GM18868 (cell line): ENCODE measurements around the gene TUBGCP2.
"Not testable (repeated sequence)": the region's sequence is repeated elsewhere in the genome, so short reads cannot be mapped to it uniquely, and the experiment has no call there.

Source experiments
- ATAC-seq: cut with Tn5 transposase; IDR thresholded peaks from one replicate; pipeline ENCODE4 v1.9.1; 2021; ENCODE audit warnings: mild to moderate bottlenecking, moderate library complexity; ENCODE audit not compliant: unreplicated experiment

Gene TUBGCP2

GRCh38 chr10:133270204-133270603 is 38.5 kb downstream of the TUBGCP2 start:
- no peak for ATAC-seq

GRCh38 chr10:133269367-133269766 is 39.3 kb downstream of the TUBGCP2 start:
- ATAC-seq = no peak

GRCh38 chr10:133268532-133268931 is 40.1 kb downstream of the TUBGCP2 start:
- no peak for ATAC-seq

- no peak for ATAC-seq
Measured at GRCh38 chr10:133267829-133268228, 40.8 kb downstream of the TUBGCP2 start.

GRCh38 chr10:133267293-133267692 is 41.4 kb downstream of the TUBGCP2 start:
- no peak for ATAC-seq

- ATAC-seq = no peak
Measured at GRCh38 chr10:133266056-133266795, 42.4 kb downstream of the TUBGCP2 start.

GRCh38 chr10:133265052-133265451 is 43.6 kb downstream of the TUBGCP2 start:
- not testable (repeated sequence) for ATAC-seq

- ATAC-seq = no peak
Measured at GRCh38 chr10:133264461-133264860, 44.2 kb downstream of the TUBGCP2 start.

- ATAC-seq = no peak
Measured at GRCh38 chr10:133263674-133264073, 45.0 kb downstream of the TUBGCP2 start.

GRCh38 chr10:133262696-133263095 is 46.0 kb downstream of the TUBGCP2 start:
- no peak for ATAC-seq

- peak; percentile 49 for ATAC-seq
Measured at GRCh38 chr10:133261726-133262325, 46.8 kb downstream of the TUBGCP2 start.

- ATAC-seq = peak; percentile 62
Measured at GRCh38 chr10:133260895-133261725, 47.6 kb downstream of the TUBGCP2 start.

- no peak for ATAC-seq
Measured at GRCh38 chr10:133259602-133259989, 49.1 kb downstream of the TUBGCP2 start.

GRCh38 chr10:133258818-133259601 is 49.7 kb downstream of the TUBGCP2 start:
- ATAC-seq = no peak

- ATAC-seq = no peak
Measured at GRCh38 chr10:133258066-133258817, 50.4 kb downstream of the TUBGCP2 start.

- no peak for ATAC-seq
Measured at GRCh38 chr10:133257489-133258065, 51.1 kb downstream of the TUBGCP2 start.

- ATAC-seq = no peak
Measured at GRCh38 chr10:133255323-133255722, 53.3 kb downstream of the TUBGCP2 start.

GRCh38 chr10:133254421-133255120 is 54.1 kb downstream of the TUBGCP2 start:
- ATAC-seq = no peak

- ATAC-seq = no peak
Measured at GRCh38 chr10:133253361-133253955, 55.2 kb downstream of the TUBGCP2 start.
